Measurements from ENCODE around the gene MICALL2.

DNA sequence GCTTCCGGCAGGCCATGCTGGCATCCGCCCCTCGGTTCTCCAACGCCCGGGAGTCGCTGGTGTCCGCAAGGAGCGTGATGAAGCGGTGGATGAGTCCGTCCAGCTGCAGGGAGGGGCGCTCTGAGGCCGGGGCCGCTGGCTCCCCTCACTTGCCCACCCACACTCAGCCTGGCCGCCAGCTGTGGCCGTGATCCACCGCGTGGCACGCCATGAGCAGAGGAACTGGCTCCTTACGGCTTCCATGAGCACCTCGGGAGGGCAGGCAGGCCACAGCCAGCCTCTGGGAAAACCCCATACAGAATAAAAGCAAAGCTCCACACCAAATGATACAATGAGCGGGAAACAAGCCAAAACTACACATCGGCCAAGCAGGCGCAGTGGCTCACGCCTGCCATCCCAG lies 15.5 kb upstream of the MICALL2 start:
- TF ChIP-seq, protein P1, sequence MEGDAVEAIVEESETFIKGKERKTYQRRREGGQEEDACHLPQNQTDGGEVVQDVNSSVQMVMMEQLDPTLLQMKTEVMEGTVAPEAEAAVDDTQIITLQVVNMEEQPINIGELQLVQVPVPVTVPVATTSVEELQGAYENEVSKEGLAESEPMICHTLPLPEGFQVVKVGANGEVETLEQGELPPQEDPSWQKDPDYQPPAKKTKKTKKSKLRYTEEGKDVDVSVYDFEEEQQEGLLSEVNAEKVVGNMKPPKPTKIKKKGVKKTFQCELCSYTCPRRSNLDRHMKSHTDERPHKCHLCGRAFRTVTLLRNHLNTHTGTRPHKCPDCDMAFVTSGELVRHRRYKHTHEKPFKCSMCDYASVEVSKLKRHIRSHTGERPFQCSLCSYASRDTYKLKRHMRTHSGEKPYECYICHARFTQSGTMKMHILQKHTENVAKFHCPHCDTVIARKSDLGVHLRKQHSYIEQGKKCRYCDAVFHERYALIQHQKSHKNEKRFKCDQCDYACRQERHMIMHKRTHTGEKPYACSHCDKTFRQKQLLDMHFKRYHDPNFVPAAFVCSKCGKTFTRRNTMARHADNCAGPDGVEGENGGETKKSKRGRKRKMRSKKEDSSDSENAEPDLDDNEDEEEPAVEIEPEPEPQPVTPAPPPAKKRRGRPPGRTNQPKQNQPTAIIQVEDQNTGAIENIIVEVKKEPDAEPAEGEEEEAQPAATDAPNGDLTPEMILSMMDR (IDR thresholded peaks at IDR 0.05), result no peak
- TF ChIP-seq POLR2A (IDR thresholded peaks at IDR 0.05), result no peak
